Calu3 (cell line): Measurements from ENCODE around the gene EYS. TPM values are rescaled to one million over a fixed set of nuclear protein-coding genes. Genes with fewer than 3 reads are reported as not detected.

Experiments used
- BruUV-seq: library from RNA; stranded (reverse); fragments of 400-500 nt; replicated peaks from 2 replicates; lab custom pipeline; 2021; lab: Mats Ljungman, UMichigan
- CTCF ChIA-PET: fragments of 300-600 bp; sonication (Branson Sonifier 250); formaldehyde crosslinking; loops from one replicate; lab custom pipeline; 2022; ENCODE audit warnings: antibody characterized with exemption; lab: Charles Lee
- DNase-seq: peaks from one replicate; pipeline ENCODE4 v3.0.0; 2022
- H3K27ac Mint-ChIP-seq: one replicate; pipeline ENCODE4 v1.8.0; 2022; ENCODE audit warnings: mixed read lengths; ENCODE audit not compliant: unreplicated experiment
- H3K27me3 Mint-ChIP-seq: one replicate; pipeline ENCODE4 v1.8.0; 2022; ENCODE audit warnings: mixed read lengths; ENCODE audit not compliant: unreplicated experiment
- H3K36me3 Mint-ChIP-seq: one replicate; pipeline ENCODE4 v1.8.0; 2022; ENCODE audit warnings: mild to moderate bottlenecking, moderate library complexity, mixed read lengths; ENCODE audit not compliant: insufficient read depth, unreplicated experiment
- H3K4me1 Mint-ChIP-seq: one replicate; pipeline ENCODE4 v1.8.0; 2022; ENCODE audit warnings: mild to moderate bottlenecking, low read depth, mixed read lengths; ENCODE audit not compliant: unreplicated experiment
- H3K4me3 Mint-ChIP-seq: one replicate; pipeline ENCODE4 v1.8.0; 2022; ENCODE audit warnings: mild to moderate bottlenecking, low read depth, moderate library complexity, mixed read lengths; ENCODE audit not compliant: unreplicated experiment
- H3K9me3 Mint-ChIP-seq: one replicate; pipeline ENCODE4 v1.8.0; 2022; ENCODE audit warnings: low read depth, mixed read lengths; ENCODE audit not compliant: unreplicated experiment
- intact Hi-C: fragments of 100-400 bp; cut with micrococcal nuclease; formaldehyde crosslinking; loops from one replicate; pipeline ENCODE4 v1.10.0; 2022; ENCODE audit not compliant: unreplicated experiment
- total RNA-seq: library from RNA; stranded (reverse); gene quantifications from 2 replicates; pipeline ENCODE4 v1.2.3, GENCODE V29; 2022
- TF ChIP-seq, protein P1 (sequence below): fragments of 200-600 bp; IDR thresholded peaks from one replicate; pipeline ENCODE4 v1.8.0; 2022; ENCODE audit warnings: antibody characterized with exemption; ENCODE audit not compliant: unreplicated experiment

Gene EYS
- total RNA-seq, 1 experiment from 2014 or later: not detected

DNA sequence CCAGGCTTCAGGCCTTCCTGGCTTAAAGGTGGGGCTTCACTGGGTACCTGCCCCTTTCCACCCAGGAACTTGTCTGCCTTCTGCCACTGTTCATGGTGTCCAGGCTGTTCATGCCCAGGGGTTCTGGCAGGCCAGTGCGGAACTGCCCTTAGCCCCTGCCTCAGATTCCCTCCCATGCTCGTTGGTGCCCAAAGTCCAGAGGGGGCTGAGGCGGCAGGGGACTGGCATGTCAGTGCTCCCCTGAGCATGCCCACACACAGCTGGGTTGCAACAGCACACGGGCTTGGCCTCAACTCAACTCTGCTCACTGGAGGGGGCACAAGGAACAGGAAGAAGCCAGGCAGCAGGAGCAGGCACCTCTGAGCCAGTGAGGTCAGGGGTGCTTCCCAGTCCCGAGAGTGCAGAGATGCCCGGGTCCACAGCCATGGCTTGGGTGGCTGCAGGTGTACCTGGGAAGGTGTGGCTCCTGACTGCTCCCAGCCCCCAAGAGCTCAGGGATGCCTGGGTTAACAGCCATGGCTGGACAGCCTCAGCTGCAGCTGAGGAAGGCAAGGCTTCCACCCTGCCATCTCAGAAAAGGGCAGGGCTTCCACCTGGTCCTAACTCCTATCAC is 845.9 kb downstream of the EYS start:
- BruUV-seq: no TSS peak
- peaks cover 16% of the 10 kb centered on the region for H3K9me3 Mint-ChIP-seq
- intact Hi-C loops: no loop called here

DNA sequence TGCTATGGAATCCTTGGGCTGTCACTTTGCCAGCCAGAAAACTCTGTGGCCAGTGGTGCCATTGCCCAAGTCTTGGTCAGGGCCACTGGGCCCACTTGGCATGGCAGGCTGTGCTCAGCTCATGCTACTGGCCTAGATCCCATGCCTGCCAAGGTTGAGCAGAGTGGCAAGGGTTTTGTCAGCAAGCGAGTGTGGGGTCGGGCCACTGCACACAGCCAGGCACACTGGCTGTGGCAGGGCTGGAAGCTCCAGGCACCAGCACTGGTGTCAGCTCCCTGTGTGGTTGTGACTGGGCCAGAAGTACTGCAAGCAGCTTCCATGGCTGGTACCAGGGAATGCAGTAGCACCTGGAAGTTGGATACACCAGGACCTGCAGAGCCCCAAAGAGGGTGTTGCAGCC is 846.8 kb downstream of the EYS start:
- CTCF ChIA-PET: no interaction called here
- TF ChIP-seq, protein P1, sequence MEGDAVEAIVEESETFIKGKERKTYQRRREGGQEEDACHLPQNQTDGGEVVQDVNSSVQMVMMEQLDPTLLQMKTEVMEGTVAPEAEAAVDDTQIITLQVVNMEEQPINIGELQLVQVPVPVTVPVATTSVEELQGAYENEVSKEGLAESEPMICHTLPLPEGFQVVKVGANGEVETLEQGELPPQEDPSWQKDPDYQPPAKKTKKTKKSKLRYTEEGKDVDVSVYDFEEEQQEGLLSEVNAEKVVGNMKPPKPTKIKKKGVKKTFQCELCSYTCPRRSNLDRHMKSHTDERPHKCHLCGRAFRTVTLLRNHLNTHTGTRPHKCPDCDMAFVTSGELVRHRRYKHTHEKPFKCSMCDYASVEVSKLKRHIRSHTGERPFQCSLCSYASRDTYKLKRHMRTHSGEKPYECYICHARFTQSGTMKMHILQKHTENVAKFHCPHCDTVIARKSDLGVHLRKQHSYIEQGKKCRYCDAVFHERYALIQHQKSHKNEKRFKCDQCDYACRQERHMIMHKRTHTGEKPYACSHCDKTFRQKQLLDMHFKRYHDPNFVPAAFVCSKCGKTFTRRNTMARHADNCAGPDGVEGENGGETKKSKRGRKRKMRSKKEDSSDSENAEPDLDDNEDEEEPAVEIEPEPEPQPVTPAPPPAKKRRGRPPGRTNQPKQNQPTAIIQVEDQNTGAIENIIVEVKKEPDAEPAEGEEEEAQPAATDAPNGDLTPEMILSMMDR: no peak
- no peaks in the 10 kb centered on the region for H3K4me1 Mint-ChIP-seq
- DNase-seq: no peak
- intact Hi-C loops: no loop called here
- H3K27ac Mint-ChIP-seq: no peak overlapping the region
- no peaks in the 10 kb centered on the region for H3K36me3 Mint-ChIP-seq
- H3K9me3 Mint-ChIP-seq: peaks cover 17% of the 10 kb centered on the region
- no peak overlapping the region for H3K4me3 Mint-ChIP-seq
- no peaks in the 10 kb centered on the region for H3K27me3 Mint-ChIP-seq
- BruUV-seq: no TSS peak

More for the DNA sequence above, 845.9 kb downstream of the EYS start:
- TF ChIP-seq, protein P1: no peak
- H3K27ac Mint-ChIP-seq: no peak overlapping the region
- DNase-seq: no peak
- H3K4me1 Mint-ChIP-seq: no peaks in the 10 kb centered on the region
- H3K27me3 Mint-ChIP-seq: no peaks in the 10 kb centered on the region
- no peak overlapping the region for H3K4me3 Mint-ChIP-seq
- CTCF ChIA-PET: no interaction called here
- no peaks in the 10 kb centered on the region for H3K36me3 Mint-ChIP-seq

DNA sequence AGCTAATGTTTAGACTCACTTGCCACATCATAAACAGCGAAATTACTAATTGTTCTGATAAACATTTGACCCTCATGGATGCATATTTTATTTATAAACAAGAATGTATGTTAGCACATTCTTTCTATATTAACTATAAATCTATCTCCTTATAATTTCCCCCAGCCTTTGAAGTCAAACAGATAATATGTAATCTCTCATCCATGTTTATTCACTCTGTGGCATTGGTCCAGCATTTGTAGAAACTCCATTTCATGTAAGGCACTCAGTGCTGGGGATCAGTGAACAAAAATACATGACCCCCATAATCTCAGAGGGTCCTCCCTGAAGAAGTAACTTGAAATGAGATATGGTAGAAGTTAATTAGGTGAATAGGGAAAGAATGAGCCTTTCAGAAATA is 856.9 kb downstream of the EYS start:
- CTCF ChIA-PET: no interaction called here
- H3K9me3 Mint-ChIP-seq: peaks cover 17% of the 10 kb centered on the region
- BruUV-seq: no TSS peak
- DNase-seq: no peak
- H3K4me3 Mint-ChIP-seq: no peak overlapping the region
- H3K4me1 Mint-ChIP-seq: no peaks in the 10 kb centered on the region
- H3K36me3 Mint-ChIP-seq: no peaks in the 10 kb centered on the region
- intact Hi-C loops: no loop called here
- H3K27me3 Mint-ChIP-seq: no peaks in the 10 kb centered on the region
- TF ChIP-seq, protein P1: no peak
- H3K27ac Mint-ChIP-seq: no peak overlapping the region

DNA sequence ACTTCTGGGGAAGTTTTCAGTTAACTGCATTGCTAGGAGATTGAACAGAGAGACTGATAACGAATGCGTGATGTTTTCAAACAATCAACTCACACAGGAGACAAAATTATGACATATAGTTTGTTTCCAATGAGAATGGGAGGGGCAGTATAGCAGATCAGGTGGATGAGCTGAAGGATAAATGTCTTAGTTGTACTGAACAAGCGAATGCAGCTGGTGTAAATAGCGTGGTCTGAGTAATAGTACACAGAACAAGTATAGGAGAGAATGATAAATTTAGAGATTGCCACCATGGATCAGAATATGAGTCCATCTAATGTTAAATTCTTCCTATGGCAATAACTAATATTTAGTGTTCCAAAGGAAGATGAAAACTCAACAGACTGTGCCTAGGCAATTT is 858.6 kb downstream of the EYS start:
- H3K27me3 Mint-ChIP-seq: no peaks in the 10 kb centered on the region
- H3K4me3 Mint-ChIP-seq: no peak overlapping the region
- no peak for DNase-seq
- H3K27ac Mint-ChIP-seq: no peak overlapping the region
- BruUV-seq: no TSS peak
- peaks cover 18% of the 10 kb centered on the region for H3K9me3 Mint-ChIP-seq
- no peaks in the 10 kb centered on the region for H3K36me3 Mint-ChIP-seq
- TF ChIP-seq, protein P1: no peak
- intact Hi-C loops: no loop called here
- H3K4me1 Mint-ChIP-seq: no peaks in the 10 kb centered on the region
- CTCF ChIA-PET: no interaction called here
